HG03575 (cell line): ENCODE data around the gene LIPK.
"Not testable (repeated sequence)": the region's sequence is repeated elsewhere in the genome, so short reads cannot be mapped to it uniquely, and the experiment has no call there.

Source experiments
- ATAC-seq: cut with Tn5 transposase; IDR thresholded peaks from one replicate; pipeline ENCODE4 v1.9.1; 2021; ENCODE audit not compliant: unreplicated experiment, insufficient number of reproducible peaks, low FRiP score; ENCODE audit errors: extremely low read depth

Gene LIPK

DNA sequence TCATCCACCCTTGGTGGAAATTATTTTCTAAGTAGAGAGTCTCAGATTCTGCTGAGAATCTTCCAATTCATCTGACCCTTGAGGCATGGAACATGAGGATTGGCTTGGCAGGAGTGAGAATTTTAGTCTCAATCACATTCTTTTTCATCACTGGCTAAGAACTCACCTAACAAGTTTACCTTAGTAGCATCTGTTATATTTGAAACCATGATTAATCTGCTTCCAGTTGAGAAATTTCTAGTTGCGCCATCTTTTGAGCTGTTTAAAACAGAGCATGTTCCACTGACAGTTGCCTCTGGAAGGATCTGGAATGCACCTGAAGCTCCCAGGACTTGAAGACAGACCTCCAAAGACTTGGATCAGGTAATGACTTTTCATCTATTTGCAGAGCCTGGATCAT, at the start of gene LIPK:
Gene LIPK, plus strand, starts transcription at position 292 of the 400 bp plus-strand sequence. CDS start 18,295 bp downstream, outside the sequence.
- no peak for ATAC-seq

GRCh38 chr10:88657901-88658300, 48.1 kb upstream of the LIPK start:
- no peak for ATAC-seq

DNA sequence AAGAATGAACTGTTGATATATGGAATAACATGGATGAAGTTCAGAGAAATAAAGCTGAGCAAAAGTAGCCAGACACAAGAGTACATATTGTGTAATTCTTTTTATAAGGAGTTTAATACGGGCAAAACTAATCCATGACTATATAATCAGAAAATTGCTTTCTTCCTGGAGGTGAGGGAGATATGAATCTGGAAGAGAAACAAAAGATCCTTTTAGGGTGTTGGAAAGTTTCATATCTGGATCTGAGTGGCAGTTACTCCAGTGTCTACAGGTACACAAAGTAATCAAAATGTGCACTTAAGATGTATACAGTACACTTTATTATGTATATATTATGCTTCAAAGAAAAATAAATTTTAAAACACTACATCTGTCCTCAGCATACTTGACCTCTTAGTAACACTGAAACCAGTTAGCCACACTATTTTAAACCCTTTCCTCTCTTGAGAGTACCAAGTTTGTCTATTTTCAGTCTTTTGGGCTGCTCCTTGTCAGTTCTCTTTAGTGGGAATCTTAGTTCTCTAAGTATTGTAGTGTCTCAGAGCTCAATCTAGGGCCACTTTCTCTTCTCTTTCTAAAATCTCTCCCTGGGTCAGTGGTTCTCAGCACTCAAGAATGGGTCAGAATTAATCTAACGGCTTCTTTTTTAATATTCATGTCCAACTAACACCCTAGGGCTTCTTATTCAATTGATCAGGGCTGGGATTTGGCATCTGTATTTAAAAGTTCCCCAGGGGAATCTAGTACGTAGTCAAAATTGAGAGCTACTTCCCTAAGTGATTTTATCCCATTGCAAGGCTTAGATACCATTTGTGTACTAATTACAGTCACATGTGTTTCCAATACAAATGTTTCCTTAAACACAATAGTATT, 46.1 kb upstream of the LIPK start:
- no peak for ATAC-seq

- ATAC-seq, result no peak
These were observed 45.5 kb upstream of the LIPK start for GRCh38 chr10:88660598-88660884.

- ATAC-seq, result no peak
These were observed 45.0 kb upstream of the LIPK start for GRCh38 chr10:88661018-88661417.

- ATAC-seq, result no peak
These were observed 44.5 kb upstream of the LIPK start for GRCh38 chr10:88661577-88661976.

DNA sequence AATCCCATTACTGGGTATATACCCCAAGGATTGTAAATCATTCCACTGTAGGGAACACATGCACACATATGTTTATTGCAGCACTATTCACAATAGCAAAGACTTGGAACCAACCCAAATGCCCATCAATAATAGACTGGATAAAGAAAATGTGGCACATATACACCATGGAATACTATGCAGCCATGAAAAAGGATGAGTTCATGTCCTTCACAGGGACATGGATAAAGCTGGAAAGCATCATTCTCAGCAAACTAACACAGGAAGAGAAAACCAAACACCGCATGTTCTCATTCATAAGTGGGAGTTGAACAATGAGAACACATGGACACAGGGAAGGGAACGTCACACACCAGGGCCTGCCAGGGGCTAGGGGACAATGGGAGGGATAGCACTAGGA, 42.9 kb upstream of the LIPK start:
- ATAC-seq, result not testable (repeated sequence)

GRCh38 chr10:88664142-88664541, 41.9 kb upstream of the LIPK start, which contains the start of gene LIPF:
TSS of gene LIPF (plus strand) at chr10:88664442. CDS start at chr10:88667298, 2,856 bp downstream.
- ATAC-seq, result no peak

DNA sequence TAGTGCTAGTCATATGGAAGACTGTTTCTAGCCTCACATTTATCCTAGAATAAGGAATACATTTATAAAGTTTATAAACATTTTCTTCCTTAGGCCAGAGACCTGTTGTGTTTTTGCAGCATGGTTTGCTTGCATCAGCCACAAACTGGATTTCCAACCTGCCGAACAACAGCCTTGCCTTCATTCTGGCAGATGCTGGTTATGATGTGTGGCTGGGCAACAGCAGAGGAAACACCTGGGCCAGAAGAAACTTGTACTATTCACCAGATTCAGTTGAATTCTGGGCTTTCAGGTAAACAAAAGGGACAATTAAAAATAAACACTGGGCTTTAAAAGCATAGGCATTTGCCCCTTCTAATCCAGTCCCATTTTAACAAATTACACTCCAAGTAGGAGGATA, 37.6 kb upstream of the LIPK start:
- no peak for ATAC-seq

- no peak for ATAC-seq
These were observed 35.6 kb upstream of the LIPK start for GRCh38 chr10:88670497-88670896.

DNA sequence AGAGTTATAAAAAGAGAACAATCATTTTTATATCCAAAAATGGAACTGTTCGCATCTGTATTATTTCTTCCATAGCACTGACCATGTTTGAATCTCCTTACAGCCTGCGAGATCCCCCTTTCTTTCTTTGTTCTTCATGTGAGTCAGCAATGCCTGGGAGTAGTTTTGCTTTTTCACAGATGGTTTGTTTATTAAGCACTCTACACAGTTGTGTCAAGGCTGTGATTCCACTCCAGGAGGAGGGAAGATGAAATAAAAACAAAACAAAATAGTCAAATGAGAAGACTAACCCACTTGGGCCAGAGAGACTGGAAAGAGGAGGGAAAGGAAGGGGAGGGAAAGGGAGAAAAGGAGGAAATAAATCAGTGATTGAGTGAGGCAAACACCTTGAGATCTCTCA, 34.0 kb upstream of the LIPK start:
- no peak for ATAC-seq

DNA sequence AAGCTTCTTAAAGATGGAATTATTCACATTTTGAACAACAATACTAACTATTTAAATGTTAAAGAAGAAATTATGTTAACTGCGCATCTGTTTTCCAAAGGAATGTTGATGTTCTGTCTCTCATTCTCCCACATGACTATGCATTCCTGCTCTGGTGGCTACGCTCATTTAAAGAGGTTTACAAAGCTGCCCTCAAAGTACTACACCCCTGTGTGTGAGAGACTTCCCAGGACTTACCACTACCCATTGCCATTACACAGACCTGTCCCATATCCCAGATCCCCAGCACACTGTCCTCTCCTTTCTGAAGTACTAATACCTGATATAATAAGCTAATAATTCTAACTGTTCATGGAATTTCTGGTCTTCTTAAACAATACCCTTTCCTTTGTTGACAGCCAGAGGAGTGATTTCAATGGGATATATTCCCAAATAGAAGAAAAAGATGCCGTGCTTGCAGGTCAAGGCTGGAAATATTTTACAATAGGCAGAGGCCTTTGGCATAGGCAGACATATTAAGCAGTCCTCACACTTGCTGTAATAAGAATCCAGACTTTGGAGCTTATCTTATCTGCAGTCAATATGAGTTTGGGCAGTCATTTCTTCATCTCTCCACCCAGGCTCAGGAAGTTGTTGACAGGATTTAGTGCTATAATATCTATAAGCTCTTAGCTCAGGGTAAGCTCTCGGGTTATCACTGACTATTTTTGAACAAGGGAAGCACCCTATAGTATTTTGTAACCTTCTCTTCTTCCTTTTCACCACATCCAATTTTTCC, 29.6 kb upstream of the LIPK start:
- no peak for ATAC-seq

GRCh38 chr10:88680958-88681357, 25.1 kb upstream of the LIPK start:
- no peak for ATAC-seq

GRCh38 chr10:88682491-88682890, 23.6 kb upstream of the LIPK start:
- no peak for ATAC-seq

DNA sequence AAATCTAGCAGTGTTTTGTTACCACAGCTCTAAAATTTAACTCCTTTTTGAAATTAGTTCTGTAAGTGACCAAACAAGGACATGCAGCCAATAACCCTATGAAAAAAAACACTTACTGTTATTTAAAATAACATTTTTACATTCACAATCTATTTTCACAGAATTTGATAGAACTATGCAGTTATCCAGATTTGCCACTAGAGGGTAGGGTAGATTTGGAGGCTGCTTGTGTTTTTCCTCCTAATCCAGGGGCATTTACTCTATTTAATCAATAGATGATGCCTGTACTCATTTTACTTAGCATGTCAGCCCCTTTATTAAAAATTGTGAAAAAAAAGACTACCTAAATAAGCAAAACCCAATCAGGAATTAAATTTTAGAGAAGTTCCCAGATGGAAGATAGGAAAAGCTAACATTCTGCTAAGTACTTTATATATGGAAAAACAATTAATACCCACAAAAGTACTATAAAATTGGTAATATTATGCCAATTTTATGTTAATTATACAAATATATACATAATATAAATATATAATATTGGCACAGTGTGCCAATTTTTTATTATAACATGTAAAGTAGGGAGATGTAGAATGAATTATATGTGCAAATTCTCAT, 18.1 kb upstream of the LIPK start:
- no peak for ATAC-seq

- no peak for ATAC-seq
These were observed 16.7 kb upstream of the LIPK start for GRCh38 chr10:88689366-88689765.

GRCh38 chr10:88693392-88694020, 12.5 kb upstream of the LIPK start:
- ATAC-seq, result no peak

- ATAC-seq, result no peak
These were observed 3.0 kb upstream of the LIPK start for GRCh38 chr10:88702848-88703597.
